Hypothalamus (tissue), 51 donors: ENCODE measurements around the gene SEPTIN5.

ENCODE experiments used
- DNase-seq, 51 donors: peaks; one replicate each; lab custom pipeline; 2025; lab: John Stamatoyannopoulos, UW

Gene SEPTIN5

DNA sequence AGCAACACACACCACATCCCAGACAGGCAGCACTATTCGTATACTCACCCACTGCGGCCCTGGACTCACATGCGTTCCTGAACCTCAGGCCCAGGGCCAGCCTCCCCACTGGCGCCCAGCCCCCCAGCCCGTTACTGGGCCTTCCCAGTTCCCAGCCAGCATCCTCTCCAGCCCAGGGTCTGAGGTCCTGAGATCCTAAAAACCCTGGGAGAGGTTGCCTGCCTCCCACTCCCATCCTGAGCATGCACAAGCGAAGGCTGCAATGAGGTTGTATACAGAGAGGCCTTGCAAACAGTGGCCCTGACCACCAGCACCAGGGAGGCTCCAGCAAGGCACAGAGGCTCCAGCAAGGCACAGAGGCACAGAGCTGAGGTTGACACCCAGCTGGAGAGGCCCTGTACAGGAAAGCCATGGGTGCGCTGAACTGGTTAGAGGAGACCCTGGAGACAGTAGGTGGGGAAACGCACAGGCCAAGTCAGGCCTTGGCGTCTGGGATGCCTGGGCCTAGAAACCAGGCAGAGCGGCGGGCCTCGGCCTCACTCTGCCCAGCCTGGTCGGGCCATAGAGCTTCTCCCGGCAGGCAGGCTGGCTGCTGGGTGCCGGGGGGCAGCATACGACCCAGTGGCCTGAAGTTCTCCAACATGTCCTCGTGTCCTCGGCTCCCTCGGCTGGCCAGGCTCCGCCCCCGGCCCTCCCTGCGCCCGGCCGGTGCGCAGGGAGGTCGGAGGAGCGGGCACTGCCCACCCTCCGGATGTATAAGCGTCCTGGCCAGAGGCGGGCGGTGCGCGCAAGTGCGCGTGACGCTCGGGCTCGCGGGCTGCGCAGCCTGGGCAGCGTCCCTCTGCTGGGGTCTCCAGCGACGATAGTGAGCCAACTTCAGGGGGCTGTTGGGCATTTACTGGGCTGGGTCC lies 43.9 kb downstream of the SEPTIN5 start:
- no peak for DNase-seq

DNA sequence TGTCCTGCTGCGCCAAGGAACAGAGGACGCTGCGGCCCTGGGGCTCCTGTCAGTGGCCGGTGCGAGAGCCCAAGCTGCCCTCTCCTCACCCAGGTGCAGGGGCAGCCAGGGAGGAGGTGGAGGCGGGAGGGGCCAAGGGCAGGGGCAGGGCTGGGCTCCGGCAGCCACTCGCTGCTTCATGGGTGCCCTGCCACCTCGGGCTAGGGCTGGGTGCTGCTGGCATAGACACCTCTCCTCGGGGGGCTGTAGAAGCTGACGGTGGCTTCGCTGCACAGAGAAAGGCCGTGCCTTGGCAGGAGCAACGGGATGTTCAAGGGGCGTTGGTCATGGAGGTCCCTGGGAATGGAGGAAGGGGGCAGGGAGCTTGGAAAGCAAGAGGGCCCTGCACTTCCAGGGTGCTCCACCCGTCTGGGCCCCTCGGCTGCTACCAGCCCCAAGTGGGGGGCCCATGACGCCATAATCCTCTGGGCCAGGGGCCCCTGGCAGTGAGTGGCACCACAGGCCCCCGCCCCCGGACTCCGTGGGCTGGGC lies 44.7 kb downstream of the SEPTIN5 start:
- no peak for DNase-seq

DNA sequence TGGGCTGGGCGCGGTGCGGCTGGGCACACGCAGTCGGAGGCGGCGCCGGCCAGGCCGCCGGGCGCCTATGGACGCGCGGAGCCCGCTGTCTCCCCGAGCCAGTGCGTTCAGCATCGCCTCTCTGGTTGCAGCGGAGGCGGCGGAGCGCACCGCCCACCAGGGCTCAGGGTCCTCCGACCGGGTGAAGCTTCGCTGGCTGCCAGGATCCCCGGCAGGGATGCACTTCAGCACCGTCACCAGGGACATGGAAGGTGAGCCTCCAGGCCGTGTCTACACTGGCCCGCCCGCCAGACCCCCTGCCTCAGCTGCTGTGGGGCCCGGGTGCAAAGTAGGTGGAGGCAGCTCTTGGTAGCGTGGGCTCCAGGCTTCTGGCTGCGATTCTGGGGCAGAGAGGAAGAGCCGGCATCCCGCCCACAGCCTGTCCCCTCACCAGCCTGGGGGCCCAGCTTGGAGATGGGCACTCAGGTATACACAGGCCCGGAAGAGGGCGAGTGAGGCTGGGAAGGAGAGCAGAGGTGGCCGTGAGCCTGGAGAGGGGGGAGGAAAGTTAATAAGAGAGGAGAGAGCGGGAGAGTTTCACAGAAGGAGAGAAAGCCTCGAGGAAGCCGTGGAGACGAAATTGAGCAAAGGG lies 45.2 kb downstream of the SEPTIN5 start:
- no peak for DNase-seq

DNA sequence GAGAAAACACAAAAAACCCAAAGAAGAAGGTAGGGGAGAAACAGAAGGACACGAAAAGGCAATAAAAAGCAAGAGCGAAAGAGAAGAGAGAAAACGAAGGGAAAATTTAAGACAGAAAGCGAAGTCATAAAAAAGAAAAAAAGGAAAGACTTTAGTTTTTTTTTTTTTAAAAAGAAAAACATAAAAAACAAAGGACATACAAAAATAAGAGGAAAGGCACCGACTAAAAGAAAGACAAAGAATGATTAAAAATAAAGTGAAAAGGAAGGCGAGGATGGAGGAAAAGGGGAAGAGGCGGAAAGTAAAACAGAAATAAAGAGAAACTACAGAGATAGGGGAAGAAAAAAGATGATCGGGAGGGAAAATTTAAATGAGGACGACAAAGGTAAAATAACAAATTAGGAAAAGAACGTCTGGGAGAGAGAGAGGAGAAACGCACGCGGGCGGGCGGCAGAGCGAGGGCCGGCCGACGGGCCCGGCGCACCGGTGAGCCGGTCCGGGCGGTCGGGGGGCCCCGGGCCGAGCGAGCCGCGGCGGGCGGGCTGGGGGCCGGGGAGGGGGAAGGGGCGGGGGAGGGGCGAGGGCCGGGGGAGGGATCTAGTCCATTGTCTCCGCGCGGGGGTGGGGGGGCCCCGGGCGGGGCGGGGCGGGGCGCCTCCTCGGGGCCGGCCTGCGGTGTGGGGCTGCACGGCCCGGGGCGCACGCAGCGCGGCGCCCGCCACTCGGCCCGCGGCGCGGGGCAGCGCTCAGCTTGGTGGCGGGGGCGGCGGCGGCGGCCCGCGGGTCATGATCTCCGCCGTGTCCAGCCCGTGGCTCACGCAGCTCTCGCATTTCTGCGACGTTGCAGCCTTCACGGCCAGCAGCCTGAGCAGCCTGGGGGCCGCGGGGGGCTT lies 46.0 kb downstream of the SEPTIN5 start, which contains the start of gene TBX1:
TBX1 (plus strand) TSS at position 721 of the 893 bp plus-strand sequence; CDS start at position 787, 66 bp downstream.
- DNase-seq, result no peak

DNA sequence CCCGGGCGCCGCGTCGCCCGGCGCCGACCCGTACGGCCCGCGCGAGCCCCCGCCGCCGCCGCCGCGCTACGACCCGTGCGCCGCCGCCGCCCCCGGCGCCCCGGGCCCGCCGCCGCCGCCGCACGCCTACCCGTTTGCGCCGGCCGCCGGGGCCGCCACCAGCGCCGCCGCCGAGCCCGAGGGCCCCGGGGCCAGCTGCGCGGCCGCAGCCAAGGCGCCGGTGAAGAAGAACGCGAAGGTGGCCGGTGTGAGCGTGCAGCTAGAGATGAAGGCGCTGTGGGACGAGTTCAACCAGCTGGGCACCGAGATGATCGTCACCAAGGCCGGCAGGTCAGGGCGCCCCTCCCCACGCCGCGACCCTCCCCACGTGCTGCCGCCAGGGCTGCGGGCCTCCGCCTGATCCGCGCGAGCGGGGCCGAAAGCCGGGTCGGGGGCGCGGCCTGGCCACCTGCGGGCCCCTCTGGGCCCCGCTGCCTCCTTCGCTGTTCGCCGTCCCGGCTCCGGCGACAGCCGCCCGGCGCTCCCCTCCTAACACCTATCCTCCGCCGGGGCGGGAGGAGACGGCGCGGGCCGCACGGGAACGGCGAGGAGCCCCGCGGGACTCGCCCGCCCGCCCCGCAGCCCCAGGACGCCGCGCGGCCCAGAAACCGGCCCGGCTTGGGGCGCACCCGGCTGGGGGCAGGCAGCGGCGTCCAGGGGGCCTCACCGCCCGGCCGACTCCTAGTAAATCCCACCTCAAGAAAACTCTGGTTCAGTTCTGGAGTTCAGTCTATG lies 46.8 kb downstream of the SEPTIN5 start:
- DNase-seq, result no peak

DNA sequence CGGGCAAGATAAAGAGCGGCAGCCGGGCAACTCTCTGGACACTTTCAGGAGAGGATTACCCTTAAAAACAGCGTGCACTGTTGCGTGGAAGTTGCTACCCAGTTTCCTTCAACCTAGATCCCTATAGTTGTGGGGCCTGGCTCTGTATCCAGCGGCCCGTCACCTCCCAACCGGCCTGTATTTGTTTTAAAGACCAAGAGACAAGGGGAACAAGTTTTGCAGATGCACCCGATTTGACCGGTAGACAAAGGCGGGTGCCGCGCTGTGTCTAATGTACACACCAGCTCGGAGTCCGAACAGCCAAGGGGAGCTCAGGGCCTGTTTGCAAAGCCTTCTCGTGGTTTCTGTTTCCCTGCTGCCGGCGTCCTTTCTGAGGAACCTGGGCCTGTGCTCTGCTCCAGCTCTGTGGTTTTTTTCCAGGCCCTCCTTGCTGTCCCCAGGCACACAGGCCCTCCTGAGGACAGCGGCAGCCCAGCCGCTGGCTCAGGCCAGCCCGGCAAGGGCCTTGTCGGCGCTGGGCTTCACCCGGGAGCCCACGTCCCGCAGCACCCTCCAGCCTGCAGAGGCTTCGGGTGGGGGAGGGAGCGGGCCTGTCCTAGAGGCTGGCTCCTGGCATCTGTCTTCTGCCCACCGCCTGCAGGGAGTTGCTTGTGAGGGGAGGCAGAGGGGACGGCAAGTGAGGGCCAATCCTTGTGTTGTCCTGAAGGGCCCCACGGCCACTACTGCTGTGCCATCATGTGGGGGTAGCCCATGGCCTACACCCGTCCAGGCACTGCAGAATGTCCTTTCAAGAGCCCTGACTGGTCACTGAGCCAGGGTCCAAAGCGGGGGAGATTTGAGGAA lies 47.6 kb downstream of the SEPTIN5 start:
- no peak for DNase-seq

DNA sequence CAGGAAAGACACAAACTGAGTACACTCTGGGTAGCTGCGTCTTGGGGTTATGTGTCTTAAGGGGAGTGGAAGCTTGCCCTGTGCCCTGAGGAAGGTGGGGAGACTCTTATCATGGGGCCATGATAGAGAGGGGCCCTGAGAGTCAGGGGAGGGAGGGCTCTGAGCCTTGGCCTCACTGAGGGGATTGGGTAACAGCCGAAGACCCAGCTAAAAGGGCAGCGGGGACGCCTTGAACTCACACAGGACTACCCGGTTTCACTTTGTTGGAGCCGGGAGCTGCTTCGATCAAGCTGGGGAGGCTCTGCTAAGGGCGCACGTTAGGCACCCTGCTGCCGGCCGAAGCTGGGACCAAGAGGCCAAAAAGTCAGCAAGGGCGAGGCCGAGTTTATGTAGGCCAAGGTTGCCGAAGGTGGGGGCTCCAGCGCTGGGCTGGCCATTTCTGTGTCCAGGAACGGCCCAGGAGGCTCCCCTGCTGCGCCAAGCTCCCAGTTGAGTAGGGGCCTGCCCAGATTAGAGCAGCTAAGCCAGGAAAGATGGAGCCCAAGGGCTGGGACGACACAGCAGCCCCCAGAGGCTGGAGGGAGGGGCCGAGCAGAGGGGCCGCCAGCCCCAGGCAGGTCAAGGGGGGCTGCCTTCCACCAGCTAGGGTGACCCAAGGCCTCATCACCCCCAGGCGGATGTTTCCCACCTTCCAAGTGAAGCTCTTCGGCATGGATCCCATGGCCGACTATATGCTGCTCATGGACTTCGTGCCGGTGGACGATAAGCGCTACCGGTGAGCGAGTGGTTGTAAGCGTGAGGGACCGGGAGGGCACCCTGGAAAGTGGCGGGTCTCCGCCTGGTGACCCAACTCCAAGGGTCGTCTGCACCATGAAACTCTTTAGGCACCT lies 48.5 kb downstream of the SEPTIN5 start:
- no peak for DNase-seq

DNA sequence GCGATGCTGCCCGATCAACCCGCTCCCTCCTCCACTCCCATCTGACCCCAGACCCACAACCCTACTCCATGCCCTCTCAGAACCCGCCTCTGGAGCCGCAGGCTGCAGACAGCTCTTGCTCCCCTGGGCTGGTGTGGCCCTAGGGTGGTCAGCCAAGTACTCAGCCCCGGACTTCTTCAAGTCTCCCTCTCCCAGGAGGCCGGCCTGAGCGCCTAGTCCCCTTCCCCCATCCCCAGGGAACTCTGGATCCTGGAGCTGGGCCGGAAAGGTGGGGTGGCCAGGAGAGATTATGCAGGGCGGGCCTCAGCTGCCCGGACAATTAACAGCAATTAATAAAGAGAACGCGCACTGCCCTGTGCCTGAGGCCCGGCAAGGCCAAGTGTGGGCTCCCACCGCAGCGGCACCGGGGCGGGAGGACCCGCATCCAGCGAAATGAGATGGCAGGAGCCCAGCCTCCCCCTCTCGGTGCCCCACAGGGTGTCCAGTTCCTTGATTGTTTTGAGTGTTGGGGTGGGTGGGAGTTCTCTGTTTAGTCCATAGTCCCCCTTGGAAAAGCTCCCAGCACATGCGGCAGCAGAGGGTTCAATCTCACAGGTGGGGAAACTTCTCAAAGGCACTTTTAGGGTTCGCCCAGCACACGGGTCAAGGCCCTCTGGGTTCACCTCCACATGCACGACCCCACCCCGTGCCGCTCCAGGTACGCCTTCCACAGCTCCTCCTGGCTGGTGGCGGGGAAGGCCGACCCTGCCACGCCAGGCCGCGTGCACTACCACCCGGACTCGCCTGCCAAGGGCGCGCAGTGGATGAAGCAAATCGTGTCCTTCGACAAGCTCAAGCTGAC lies 49.4 kb downstream of the SEPTIN5 start:
- DNase-seq, result no peak

DNA sequence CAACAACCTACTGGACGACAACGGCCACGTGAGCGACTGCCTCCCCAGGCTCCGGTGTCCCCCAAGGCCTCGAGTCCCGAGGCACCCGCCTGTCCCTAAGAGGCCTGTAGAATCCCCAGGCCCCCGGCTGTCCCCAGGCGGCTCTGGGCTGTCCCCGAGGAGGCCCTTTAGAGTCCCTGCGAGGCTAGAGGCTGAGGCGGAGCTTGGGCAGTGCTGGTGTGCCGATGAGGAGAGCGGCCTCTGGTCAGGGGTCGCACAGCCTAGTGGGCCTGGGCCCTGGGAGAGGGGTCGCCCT lies 49.9 kb downstream of the SEPTIN5 start:
- DNase-seq, result no peak

DNA sequence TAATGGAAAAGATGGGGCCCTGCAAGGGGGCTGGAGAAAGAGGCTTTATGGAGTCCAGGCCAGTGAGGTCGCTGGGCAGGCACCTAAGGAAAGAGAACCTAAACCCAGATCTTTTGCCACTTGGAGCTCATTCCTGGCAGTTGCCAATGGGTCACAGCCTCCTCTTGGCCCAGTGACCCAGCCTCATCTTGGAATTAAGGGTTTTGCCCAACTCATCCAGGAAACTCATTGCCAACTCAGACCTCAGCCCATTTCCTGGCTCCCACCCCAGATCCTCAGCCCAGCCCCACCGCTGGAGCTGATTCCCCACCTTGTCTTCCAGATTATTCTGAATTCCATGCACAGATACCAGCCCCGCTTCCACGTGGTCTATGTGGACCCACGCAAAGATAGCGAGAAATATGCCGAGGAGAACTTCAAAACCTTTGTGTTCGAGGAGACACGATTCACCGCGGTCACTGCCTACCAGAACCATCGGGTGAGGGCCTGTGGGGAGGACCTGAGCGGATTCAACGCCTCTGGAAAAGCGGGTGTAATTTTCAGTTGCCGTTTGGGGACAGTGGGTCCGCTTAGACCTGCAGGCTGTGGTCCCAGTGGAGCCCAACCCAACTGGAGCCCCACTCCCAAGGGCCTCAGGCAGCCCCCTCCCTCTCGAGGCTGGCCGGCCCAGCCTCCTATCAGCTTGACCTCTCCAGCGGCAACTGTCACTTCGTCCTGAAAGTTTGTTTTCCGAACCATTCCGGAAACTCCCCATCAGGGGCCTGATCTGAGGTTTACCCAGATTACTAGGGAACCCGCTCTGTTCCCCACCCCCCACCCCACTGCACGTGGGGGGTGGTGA lies 50.6 kb downstream of the SEPTIN5 start:
- no peak for DNase-seq

DNA sequence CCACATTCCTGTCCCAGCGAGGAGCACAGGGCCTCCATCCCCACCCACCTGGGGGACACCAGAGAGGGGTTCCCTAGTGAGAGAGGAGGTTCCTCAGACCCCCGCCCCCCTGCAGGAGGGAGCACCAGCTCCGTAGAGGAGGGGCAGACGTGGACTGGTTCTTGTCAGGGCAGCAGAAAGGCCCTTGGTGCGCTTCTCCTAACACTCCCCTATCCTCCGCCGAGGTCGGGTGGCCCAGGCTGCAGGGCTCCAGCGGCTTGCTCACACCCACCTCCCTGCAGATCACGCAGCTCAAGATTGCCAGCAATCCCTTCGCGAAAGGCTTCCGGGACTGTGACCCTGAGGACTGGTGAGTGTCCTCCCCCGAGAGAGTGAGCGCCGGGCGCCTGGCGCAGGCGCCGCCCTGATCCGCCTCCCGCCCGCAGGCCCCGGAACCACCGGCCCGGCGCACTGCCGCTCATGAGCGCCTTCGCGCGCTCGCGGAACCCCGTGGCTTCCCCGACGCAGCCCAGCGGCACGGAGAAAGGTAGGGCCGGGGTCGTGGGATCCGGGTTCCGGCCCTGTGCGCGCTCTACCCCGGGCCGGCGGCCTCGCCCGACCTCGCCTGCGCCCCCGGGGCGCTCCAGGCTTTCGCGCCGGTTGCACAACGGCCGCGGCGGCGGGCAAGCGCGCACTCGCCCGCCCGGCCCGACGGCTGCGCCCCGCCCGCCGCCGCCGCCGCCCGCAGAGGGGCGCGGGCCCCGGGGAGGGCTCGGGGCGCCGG lies 51.4 kb downstream of the SEPTIN5 start:
- DNase-seq, result no peak

DNA sequence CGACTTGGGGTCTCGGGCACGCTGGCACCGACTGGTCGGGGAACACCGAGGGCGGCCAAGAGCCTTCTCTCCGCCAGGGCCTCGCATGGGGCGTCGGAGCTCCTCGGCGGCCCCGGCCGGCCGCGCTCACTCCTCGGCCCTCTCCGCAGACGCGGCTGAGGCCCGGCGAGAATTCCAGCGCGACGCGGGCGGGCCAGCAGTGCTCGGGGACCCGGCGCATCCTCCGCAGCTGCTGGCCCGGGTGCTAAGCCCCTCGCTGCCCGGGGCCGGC lies 51.9 kb downstream of the SEPTIN5 start:
- DNase-seq, result no peak

DNA sequence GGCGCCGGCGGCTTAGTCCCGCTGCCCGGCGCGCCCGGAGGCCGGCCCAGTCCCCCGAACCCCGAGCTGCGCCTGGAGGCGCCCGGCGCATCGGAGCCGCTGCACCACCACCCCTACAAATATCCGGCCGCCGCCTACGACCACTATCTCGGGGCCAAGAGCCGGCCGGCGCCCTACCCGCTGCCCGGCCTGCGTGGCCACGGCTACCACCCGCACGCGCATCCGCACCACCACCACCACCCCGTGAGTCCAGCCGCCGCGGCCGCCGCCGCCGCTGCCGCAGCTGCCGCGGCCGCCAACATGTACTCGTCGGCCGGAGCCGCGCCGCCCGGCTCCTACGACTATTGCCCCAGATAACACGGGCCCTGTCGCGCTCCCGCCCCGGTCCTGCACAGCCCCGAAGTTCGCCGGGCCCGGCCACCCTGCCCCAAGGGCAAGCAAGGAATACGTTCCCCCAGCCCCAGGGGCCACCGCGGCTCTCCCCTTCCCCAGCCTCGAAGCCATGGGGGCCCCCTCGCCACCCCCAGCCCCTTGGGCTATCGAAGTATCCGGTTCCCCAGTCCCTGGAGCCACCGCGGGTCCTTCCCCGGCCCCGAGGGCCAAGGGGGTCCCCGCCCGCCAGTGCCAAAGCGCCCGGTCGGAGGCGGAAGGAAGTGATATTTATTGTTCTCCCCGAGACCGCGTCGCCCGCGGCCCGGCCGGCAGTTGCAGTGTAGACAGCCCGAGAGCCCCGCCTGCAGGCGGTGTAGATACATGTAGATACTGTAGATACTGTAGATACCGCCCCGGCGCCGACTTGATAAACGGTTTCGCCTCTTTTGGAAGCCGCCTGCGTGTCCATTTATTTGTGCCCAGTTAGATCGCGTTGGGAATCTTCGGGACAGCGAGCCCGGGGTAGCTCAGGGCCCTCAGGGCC lies 52.5 kb downstream of the SEPTIN5 start:
- no peak for DNase-seq

DNA sequence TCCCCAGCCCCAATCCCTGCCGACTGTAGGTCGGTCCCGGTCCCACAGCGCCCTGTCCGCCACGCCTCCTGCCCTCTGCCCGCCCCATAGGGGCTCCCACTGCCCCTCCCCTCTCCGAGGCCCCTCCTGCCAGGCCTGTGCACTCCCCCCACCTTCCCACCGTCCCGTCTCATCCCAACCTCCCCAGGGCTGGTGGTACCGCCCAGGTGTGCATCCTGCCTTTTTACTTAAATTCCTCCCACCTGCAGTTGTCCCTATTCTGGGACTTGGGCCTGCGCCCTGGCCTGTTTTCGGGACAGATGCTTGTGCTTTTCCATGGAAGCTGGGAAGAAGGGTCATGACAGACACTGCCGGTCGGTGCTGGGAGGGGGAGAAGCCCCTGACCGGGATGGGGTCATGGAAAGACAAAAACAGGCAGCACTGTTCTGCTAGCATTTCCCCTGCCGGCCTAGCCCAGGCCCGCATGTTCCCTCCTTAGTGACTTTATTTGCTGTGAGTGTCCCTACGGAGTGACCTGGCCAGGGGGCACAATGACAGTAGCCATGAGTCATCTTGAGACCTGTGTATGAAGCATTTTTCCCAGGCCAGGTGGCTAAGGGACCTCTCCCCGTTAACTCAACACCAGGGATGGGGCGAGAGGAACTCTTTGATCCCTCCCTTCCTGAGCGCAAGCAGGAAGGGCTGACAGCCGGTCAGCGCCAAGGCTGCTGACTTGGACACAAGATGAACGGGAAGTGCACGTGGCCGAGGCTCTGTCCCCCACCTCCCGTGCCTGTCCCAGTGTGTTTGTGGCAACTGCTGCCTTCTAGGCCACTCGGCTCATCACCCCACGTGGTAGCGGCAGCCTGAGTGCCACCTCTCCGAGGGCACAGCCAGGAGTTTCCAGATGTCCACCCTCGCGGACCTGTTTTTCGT lies 53.4 kb downstream of the SEPTIN5 start:
- no peak for DNase-seq
